DOHH2 (cell line): Measurements from ENCODE around the gene RTTN.

Experiments used
- H3F3A ChIP-seq: fragments of 200-600 bp; sonication (generic), shearing (Covaris generic); 2 replicates; pipeline ENCODE4 v1.6.0; 2016; ENCODE audit warnings: antibody characterized with exemption, mild to moderate bottlenecking; ENCODE audit not compliant: control insufficient read depth, insufficient read depth
- H3K27ac ChIP-seq: fragments of 200-600 bp; sonication (generic); 2 replicates; pipeline ENCODE4 v1.5.1; 2014; ENCODE audit warnings: low read depth, mild to moderate bottlenecking, low read length, moderate library complexity
- H3K27me3 ChIP-seq: fragments of 200-600 bp; sonication (generic); 2 replicates; pipeline ENCODE4 v1.6.1; 2014; ENCODE audit warnings: mild to moderate bottlenecking, low read length, mixed read lengths; ENCODE audit not compliant: control insufficient read depth
- H3K36me3 ChIP-seq: fragments of 200-600 bp; sonication (generic); 2 replicates; pipeline ENCODE4 v1.6.1; 2014; ENCODE audit warnings: mild to moderate bottlenecking, low read length, moderate library complexity, mixed read lengths; ENCODE audit not compliant: control insufficient read depth
- H3K4me1 ChIP-seq: fragments of 200-600 bp; sonication (generic); 2 replicates; pipeline ENCODE4 v1.6.1; 2014; ENCODE audit warnings: mild to moderate bottlenecking, low read length, mixed read lengths; ENCODE audit not compliant: control insufficient read depth
- H3K4me2 ChIP-seq: fragments of 200-600 bp; sonication (generic); 2 replicates; pipeline ENCODE4 v1.6.0; 2014; ENCODE audit warnings: mild to moderate bottlenecking, low read length, moderate library complexity
- H3K4me3 ChIP-seq: fragments of 200-600 bp; sonication (generic); 2 replicates; pipeline ENCODE4 v1.5.1; 2014; ENCODE audit warnings: mild to moderate bottlenecking, low read length, mixed read lengths
- H3K79me2 ChIP-seq: fragments of 200-600 bp; sonication (generic); 2 replicates; pipeline ENCODE4 v1.6.1; 2014; ENCODE audit warnings: mild to moderate bottlenecking, low read length, mixed read lengths; ENCODE audit not compliant: control insufficient read depth
- H3K9me2 ChIP-seq: fragments of 200-600 bp; sonication (generic); replicated peaks from 2 replicates; pipeline ENCODE4 v1.6.1; 2014; ENCODE audit warnings: mild to moderate bottlenecking, low read length, mixed read lengths; ENCODE audit not compliant: control insufficient read depth
- H3K9me3 ChIP-seq: fragments of 200-600 bp; sonication (generic); 2 replicates; pipeline ENCODE4 v1.6.1; 2014; ENCODE audit warnings: antibody characterized with exemption, low read length, mixed read lengths; ENCODE audit not compliant: control insufficient read depth, insufficient read depth
- H4K20me1 ChIP-seq: fragments of 200-600 bp; sonication (generic); 2 replicates; pipeline ENCODE4 v1.6.0; 2014; ENCODE audit warnings: low read depth, mild to moderate bottlenecking, antibody characterized with exemption, low read length, moderate library complexity; ENCODE audit not compliant: control insufficient read depth, insufficient read depth
- EZH2phosphoT487 ChIP-seq: fragments of 200-600 bp; sonication (generic); IDR thresholded peaks from 2 replicates; pipeline ENCODE4 v1.6.1; 2017; ENCODE audit warnings: borderline replicate concordance, mild to moderate bottlenecking, antibody characterized with exemption, low read length, moderate library complexity, mixed read lengths
- TF ChIP-seq, protein P1 (sequence below): fragments of 200-600 bp; sonication (generic); IDR thresholded peaks from one replicate; pipeline ENCODE4 v1.5.1; 2014; ENCODE audit warnings: antibody characterized with exemption, mild to moderate bottlenecking, low read depth, low read length; ENCODE audit not compliant: poor library complexity, severe bottlenecking

RTTN gene

DNA sequence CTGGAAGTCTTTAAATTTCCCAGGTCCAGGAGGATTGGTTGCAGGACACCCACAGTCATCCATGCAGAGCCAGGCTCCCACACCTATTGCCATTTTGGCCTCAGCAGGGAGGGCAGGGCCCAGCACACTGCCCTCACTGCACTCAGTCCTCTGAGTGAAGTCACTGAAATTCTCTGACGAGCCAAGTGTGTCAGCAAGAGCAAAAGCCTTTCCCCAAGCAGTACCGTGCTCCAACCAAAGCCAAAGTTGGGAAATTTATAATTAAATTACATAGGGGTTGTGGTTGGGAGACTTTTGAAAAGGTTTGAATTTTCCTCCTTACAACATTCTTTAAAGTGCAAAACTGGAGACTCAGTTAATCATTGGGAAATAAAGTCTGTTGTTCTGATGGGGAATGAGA lies 159.3 kb downstream of the RTTN start:
- Histone ChIP-seq H3K4me3 (no peak overlapping the region), H3K27me3 (no peaks in the 10 kb centered on the region), H3K9me3 (no peaks in the 10 kb centered on the region), H3K9me2 (no peaks in the 10 kb centered on the region), H3F3A (no peaks in the 10 kb centered on the region), H3K27ac (no peak overlapping the region), H3K36me3 (peaks cover 11% of the 10 kb centered on the region), H3K79me2 (no peaks in the 10 kb centered on the region), H3K4me2 (no peak overlapping the region), H3K4me1 (no peaks in the 10 kb centered on the region), H4K20me1 (no peaks in the 10 kb centered on the region)
- TF ChIP-seq, protein P1, sequence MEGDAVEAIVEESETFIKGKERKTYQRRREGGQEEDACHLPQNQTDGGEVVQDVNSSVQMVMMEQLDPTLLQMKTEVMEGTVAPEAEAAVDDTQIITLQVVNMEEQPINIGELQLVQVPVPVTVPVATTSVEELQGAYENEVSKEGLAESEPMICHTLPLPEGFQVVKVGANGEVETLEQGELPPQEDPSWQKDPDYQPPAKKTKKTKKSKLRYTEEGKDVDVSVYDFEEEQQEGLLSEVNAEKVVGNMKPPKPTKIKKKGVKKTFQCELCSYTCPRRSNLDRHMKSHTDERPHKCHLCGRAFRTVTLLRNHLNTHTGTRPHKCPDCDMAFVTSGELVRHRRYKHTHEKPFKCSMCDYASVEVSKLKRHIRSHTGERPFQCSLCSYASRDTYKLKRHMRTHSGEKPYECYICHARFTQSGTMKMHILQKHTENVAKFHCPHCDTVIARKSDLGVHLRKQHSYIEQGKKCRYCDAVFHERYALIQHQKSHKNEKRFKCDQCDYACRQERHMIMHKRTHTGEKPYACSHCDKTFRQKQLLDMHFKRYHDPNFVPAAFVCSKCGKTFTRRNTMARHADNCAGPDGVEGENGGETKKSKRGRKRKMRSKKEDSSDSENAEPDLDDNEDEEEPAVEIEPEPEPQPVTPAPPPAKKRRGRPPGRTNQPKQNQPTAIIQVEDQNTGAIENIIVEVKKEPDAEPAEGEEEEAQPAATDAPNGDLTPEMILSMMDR: no peak
- TF ChIP-seq EZH2phosphoT487: no peak

DNA sequence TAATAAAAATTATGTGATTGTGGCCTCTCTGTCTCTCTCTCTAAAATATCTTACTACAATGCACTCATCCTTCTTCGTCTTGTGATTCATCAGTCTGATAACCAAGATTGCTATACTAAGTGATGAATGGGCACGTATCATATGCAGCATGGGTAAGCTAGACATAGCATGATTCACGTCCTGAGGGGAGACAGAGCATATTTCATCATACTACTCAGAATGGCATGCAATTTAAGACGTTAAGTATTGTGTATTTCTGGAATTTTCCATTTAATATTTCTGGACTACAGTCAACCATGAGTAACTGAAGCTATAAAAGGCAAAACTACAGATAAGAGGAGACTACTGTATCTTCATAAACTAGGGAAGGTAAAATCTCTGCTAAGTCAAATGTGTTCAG lies 160.9 kb downstream of the RTTN start:
- no peaks in the 10 kb centered on the region for H3K4me1 ChIP-seq
- no peaks in the 10 kb centered on the region for H3K9me3 ChIP-seq
- peaks cover 9% of the 10 kb centered on the region for H3K36me3 ChIP-seq
- TF ChIP-seq EZH2phosphoT487: no peak
- TF ChIP-seq, protein P1: no peak
- H4K20me1 ChIP-seq: no peaks in the 10 kb centered on the region
- no peaks in the 10 kb centered on the region for H3K9me2 ChIP-seq
- no peaks in the 10 kb centered on the region for H3F3A ChIP-seq
- H3K79me2 ChIP-seq: no peaks in the 10 kb centered on the region
- no peaks in the 10 kb centered on the region for H3K27me3 ChIP-seq
- H3K27ac ChIP-seq: no peak overlapping the region
- H3K4me3 ChIP-seq: no peak overlapping the region
- H3K4me2 ChIP-seq: no peak overlapping the region

DNA sequence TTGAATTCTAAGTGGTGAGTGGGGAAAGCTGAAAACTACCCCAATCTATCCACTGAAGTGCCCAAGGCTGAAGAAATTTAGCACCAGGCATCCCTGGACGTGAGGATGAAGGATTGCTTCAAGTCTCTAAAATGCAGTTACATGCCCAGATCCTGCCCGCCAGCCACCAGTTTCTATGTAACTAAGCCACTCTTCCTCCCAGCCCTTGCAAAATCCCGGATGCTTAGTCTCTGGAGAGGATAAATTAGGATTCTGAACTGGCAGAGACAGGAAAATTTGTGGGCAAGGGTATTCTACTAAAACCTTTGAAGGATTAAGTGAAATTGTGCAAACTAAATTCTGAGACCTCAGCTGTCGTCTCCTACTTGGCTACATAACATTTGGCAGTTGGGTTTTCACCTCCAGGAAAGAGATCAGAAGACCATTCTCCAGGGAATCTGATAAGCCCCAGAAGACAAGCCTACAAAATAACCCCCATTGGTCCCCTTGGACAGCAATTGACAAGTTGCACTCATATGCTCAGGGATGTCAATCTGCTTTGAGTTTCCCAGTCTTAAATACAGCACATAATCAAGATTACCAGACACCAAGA lies 163.9 kb downstream of the RTTN start:
- Histone ChIP-seq H3K79me2 (no peaks in the 10 kb centered on the region), H4K20me1 (no peaks in the 10 kb centered on the region), H3K36me3 (peaks cover 15% of the 10 kb centered on the region), H3K9me3 (no peaks in the 10 kb centered on the region), H3K27ac (no peak overlapping the region), H3K27me3 (no peaks in the 10 kb centered on the region), H3K4me3 (no peak overlapping the region), H3K4me2 (no peak overlapping the region), H3K9me2 (no peaks in the 10 kb centered on the region), H3K4me1 (peaks cover 9% of the 10 kb centered on the region), H3F3A (no peaks in the 10 kb centered on the region)
- TF ChIP-seq EZH2phosphoT487: no peak
- TF ChIP-seq, protein P1: no peak

DNA sequence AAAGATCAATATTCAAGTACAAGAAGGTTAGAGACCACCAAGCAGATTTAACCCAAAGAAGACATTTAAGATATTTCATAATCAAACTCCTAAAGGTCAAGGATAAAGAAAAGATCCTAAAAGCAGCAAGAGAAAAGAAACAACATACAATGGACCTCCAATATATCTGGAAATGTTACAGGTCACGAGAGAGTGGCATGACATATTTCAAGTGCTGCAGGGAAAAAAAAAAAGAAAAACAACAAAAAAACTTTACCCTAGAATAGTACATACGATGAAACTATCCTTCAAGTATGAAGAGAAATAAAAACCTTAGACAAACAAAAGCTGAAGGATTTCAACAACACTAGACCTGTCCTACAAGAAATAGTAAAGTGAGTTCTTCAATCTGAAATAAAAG lies 166.3 kb downstream of the RTTN start:
- Histone ChIP-seq H3K4me1 (peaks cover 12% of the 10 kb centered on the region), H3K4me2 (no peak overlapping the region), H3K4me3 (no peak overlapping the region), H3K79me2 (no peaks in the 10 kb centered on the region), H3K9me2 (no peaks in the 10 kb centered on the region), H3K9me3 (no peaks in the 10 kb centered on the region), H3K36me3 (peaks cover 15% of the 10 kb centered on the region), H3F3A (no peaks in the 10 kb centered on the region), H3K27me3 (no peaks in the 10 kb centered on the region), H3K27ac (no peak overlapping the region), H4K20me1 (no peaks in the 10 kb centered on the region)
- TF ChIP-seq EZH2phosphoT487: no peak
- TF ChIP-seq, protein P1: no peak
